ENCODE measurements around the gene TXNDC5.

DNA sequence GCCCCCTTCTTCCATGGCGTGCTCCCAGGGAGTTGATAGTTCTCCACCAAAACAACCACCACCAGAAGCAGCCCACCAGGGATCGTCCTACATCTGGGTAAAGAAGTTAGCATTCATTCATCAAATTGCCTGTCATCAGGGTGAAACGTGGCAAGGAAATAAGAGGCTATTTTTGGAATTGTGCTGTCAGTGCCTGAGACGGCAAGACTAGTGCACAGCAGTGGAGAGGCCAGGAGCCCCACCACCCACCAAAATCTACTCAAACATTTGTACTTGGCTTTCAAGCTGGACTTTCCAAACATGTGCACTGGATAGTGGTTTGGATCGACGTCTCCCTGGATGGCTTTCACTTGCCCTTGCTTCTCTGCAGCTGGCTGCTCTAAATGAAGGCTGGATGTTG, 44.8 kb downstream of the TXNDC5 start:
- TF ChIP-seq CTCF (IDR thresholded peaks at IDR 0.05), result no peak
- no peak for TF ChIP-seq POLR2A (IDR thresholded peaks at IDR 0.05; ENCODE audit: low read length)
- no peak for TF ChIP-seq ESRRA (IDR thresholded peaks at IDR 0.05; ENCODE audit: borderline replicate concordance, low read length)

All from A549 (cell line).